A549 treated with Mapracorat at 1 μM for 4 hours (cell line): Measurements from ENCODE around the gene ZNG1C. TPM values are rescaled to one million over a fixed set of nuclear protein-coding genes. Genes with fewer than 3 reads are reported as not detected.

Source experiments
- total RNA-seq: library from RNA; stranded (reverse); fragments of 200-300 nt; extraction: Qiagen RNA extraction; gene quantifications from 5 replicates; pipeline ENCODE4 v1.2.3, GENCODE V29; 2022

Gene ZNG1C
- 52.7 to 93.5 TPM (median 60.4 TPM) in 5 replicates for total RNA-seq

GRCh38 chr9:68241683-68242082, at the start of gene ZNG1C:
Gene ZNG1C, plus strand, starts transcription at chr9:68241983. Its CDS starts 49 bp downstream, at chr9:68242032.

DNA sequence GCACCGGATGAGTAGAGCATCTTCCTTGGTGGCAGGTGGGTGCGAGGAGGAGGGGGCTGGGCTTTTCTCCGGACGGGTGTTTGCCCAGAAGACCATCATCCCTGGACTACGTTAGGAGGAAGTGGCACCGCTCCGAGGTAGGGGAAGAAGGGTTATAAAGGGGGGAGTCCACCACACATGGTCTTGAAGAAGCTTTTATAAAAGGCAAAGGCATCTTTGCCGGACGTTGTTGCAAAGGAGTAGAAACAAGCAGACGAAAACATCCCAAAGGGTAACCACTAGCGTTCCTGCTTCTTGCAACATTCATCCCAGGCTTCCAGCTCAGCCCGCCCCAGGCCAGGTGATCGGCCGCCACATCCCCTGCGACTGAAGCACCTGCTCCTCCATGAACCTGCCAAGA, 60.8 kb downstream of the ZNG1C start, which contains the start of gene FOXD4L3:
FOXD4L3 (plus strand) TSS at position 301 of the 400 bp plus-strand sequence; CDS start at position 386, 85 bp downstream.

Other genes with a start within 250 kb of the ZNG1C start
- gene FOXD4L3, start 60.9 kb downstream of the ZNG1C start, total RNA-seq = 0.08 to 0.16 TPM (median 0.10 TPM) in 3 of 5 replicates, not detected in the others
- not detected in 5 replicates for gene PGM5, start 114.6 kb downstream of the ZNG1C start, total RNA-seq